Dendritic cell treated with granulocyte-macrophage colony-stimulating factor and Interleukin-4, amounts not matched to agents 40 ng/mL and 50 ng/mL, for 4 days (primary cell): Measurements from ENCODE around the gene IRGQ.
"Not testable (repeated sequence)": the region's sequence is repeated elsewhere in the genome, so short reads cannot be mapped to it uniquely, and the experiment has no call there.

ENCODE experiments used
- H3K27ac Mint-ChIP-seq: one replicate; pipeline ENCODE4 v1.8.0; 2022; ENCODE audit warnings: mild to moderate bottlenecking, mixed read lengths
- H3K27me3 Mint-ChIP-seq: one replicate; pipeline ENCODE4 v1.8.0; 2022; ENCODE audit warnings: mild to moderate bottlenecking, mixed read lengths
- H3K36me3 Mint-ChIP-seq: one replicate; pipeline ENCODE4 v1.8.0; 2022; ENCODE audit warnings: low read depth, mixed read lengths
- H3K4me1 Mint-ChIP-seq: one replicate; pipeline ENCODE4 v1.8.0; 2022; ENCODE audit warnings: low read depth, mixed read lengths
- H3K4me3 Mint-ChIP-seq: one replicate; pipeline ENCODE4 v1.8.0; 2022; ENCODE audit warnings: mild to moderate bottlenecking, moderate library complexity, mixed read lengths
- H3K9me3 Mint-ChIP-seq: one replicate; pipeline ENCODE4 v1.8.0; 2022; ENCODE audit warnings: mixed read lengths
- intact Hi-C: fragments of 100-400 bp; cut with micrococcal nuclease; formaldehyde crosslinking; loops from one replicate; pipeline ENCODE4 v1.15.0; 2022

Gene IRGQ

GRCh38 chr19:43561139-43561970 is 34.6 kb downstream of the IRGQ start:
- Mint-ChIP-seq H3K9me3 (no peaks in the 10 kb centered on the region), H3K27me3 (no peaks in the 10 kb centered on the region), H3K36me3 (peaks cover 58% of the 10 kb centered on the region), H3K4me3 (no peak overlapping the region), H3K4me1 (peaks cover 28% of the 10 kb centered on the region), H3K27ac (no peak overlapping the region)
- intact Hi-C loops, result loop anchor here (5.0 kb wide), 1 partner anchor 36 kb away; the partner anchor contains the start of genes IRGQ and ZNF576

- H3K9me3 Mint-ChIP-seq, result no peaks in the 10 kb centered on the region
- H3K27me3 Mint-ChIP-seq, result no peaks in the 10 kb centered on the region
- no peak overlapping the region for H3K4me3 Mint-ChIP-seq
- no peak overlapping the region for H3K27ac Mint-ChIP-seq
- peaks cover 28% of the 10 kb centered on the region for H3K4me1 Mint-ChIP-seq
- intact Hi-C loops, result loop anchor here (5.0 kb wide), 1 partner anchor 37 kb away; the partner anchor contains the start of genes IRGQ and ZNF576
- H3K36me3 Mint-ChIP-seq, result peaks cover 65% of the 10 kb centered on the region
Measured at GRCh38 chr19:43560687-43561086, 35.2 kb downstream of the IRGQ start.

DNA sequence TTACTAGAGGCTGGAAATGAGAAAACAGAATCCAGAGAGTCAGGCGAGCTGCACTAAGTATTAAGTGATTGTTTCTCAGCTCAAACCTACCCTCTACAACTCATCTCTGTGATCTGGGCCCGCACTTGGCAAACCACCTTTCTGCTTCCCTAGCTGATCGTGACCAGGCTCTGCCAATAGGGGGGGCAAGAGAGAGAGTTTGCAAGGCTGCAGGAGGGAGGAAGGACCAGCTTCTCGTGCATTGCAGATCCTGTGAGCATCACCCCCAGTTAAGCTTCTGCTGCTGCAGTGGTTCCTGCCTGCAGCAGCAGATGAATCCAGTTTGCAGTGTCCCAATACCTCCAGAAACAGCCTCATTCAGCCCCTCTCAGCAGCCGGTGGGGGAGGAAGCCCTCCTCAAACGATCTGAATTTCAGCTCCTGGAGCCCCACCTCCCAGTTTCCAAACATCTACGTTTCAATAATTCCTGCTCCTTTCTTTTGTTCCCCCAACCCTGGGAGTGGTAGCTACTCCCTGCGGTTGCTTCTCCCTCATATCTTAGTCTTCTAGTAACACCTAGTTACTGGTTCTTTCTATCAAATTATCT is 40.7 kb downstream of the IRGQ start:
- intact Hi-C loops, result loop anchor here (10.0 kb wide), 1 partner anchor 90 kb away; no protein-coding TSS in a partner anchor
- Mint-ChIP-seq H3K27ac (no peak overlapping the region), H3K36me3 (peaks cover 91% of the 10 kb centered on the region), H3K4me1 (peaks cover 5% of the 10 kb centered on the region), H3K27me3 (no peaks in the 10 kb centered on the region), H3K4me3 (no peak overlapping the region), H3K9me3 (no peaks in the 10 kb centered on the region)

GRCh38 chr19:43554317-43554895 is 41.5 kb downstream of the IRGQ start:
- intact Hi-C loops, result loop anchor here (10.0 kb wide), 1 partner anchor 90 kb away; no protein-coding TSS in a partner anchor
- no peak overlapping the region for H3K27ac Mint-ChIP-seq
- H3K4me1 Mint-ChIP-seq, result peaks cover 5% of the 10 kb centered on the region
- H3K36me3 Mint-ChIP-seq, result peaks cover 90% of the 10 kb centered on the region
- H3K9me3 Mint-ChIP-seq, result no peaks in the 10 kb centered on the region
- H3K27me3 Mint-ChIP-seq, result no peaks in the 10 kb centered on the region
- no peak overlapping the region for H3K4me3 Mint-ChIP-seq

DNA sequence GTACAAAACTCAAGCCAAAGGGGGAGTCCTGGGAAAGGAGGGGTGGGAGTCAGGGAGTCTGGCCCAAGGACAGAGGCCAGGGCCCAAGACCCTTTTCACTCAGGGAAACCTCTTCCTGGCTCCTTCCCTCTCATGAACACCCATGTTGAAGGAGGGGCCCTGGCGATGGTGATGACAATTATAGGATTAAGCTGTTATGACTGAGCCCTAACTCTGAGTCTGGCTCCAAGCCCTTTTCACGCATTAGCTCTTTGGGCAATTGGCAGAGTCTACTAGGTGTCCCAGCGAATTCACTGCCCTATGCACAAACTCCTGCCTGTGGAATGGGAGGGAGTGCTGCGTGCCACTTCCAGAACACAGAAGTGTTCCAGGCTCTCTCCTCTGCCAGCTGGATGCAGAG is 42.3 kb downstream of the IRGQ start:
- Mint-ChIP-seq H3K36me3 (peaks cover 90% of the 10 kb centered on the region), H3K4me1 (peaks cover 5% of the 10 kb centered on the region), H3K9me3 (no peaks in the 10 kb centered on the region), H3K4me3 (no peak overlapping the region), H3K27ac (no peak overlapping the region), H3K27me3 (no peaks in the 10 kb centered on the region)
- intact Hi-C loops, result loop anchor here (10.0 kb wide), 1 partner anchor 91 kb away; no protein-coding TSS in a partner anchor

DNA sequence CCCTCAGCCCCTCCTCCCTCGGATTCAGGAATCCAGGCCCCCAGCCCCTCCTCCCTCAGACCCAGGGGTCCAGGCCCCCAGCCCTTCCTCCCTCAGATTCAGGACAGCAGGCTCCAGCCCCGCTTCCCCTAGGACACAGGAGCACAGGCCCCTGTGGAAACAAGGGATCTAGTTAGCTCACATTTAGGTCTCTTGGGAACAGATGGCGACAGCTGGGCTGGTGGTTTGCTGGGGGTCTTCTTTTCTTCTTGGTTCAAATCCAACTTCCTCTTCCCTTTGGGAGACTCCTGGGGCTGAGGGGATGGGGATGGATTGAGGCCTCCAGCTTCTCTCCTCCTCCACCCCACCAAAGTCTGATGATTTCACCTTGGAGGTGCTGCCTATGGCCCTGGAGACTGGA is 43.3 kb downstream of the IRGQ start:
- no peak overlapping the region for H3K4me3 Mint-ChIP-seq
- intact Hi-C loops, result loop anchor here (10.0 kb wide), 1 partner anchor 92 kb away; no protein-coding TSS in a partner anchor
- no peak overlapping the region for H3K27ac Mint-ChIP-seq
- no peaks in the 10 kb centered on the region for H3K27me3 Mint-ChIP-seq
- peaks cover 5% of the 10 kb centered on the region for H3K4me1 Mint-ChIP-seq
- H3K36me3 Mint-ChIP-seq, result peaks cover 87% of the 10 kb centered on the region
- no peaks in the 10 kb centered on the region for H3K9me3 Mint-ChIP-seq

DNA sequence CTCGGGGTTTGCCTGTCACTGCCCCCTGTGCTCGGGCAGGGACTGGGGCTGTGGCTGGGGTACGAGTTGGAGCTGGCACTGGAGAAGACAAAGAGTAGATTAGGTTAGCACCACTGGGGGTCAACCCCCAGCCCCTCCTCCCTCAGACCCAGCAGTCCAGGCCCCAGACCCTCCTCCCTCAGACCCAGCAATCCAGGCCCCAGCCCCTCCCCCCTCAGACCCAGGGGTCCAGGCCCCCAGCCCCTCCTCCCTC is 43.8 kb downstream of the IRGQ start:
- no peak overlapping the region for H3K4me3 Mint-ChIP-seq
- intact Hi-C loops, result loop anchor here (10.0 kb wide), 1 partner anchor 93 kb away; no protein-coding TSS in a partner anchor
- H3K36me3 Mint-ChIP-seq, result peaks cover 87% of the 10 kb centered on the region
- peaks cover 5% of the 10 kb centered on the region for H3K4me1 Mint-ChIP-seq
- H3K27ac Mint-ChIP-seq, result no peak overlapping the region
- no peaks in the 10 kb centered on the region for H3K27me3 Mint-ChIP-seq
- no peaks in the 10 kb centered on the region for H3K9me3 Mint-ChIP-seq

DNA sequence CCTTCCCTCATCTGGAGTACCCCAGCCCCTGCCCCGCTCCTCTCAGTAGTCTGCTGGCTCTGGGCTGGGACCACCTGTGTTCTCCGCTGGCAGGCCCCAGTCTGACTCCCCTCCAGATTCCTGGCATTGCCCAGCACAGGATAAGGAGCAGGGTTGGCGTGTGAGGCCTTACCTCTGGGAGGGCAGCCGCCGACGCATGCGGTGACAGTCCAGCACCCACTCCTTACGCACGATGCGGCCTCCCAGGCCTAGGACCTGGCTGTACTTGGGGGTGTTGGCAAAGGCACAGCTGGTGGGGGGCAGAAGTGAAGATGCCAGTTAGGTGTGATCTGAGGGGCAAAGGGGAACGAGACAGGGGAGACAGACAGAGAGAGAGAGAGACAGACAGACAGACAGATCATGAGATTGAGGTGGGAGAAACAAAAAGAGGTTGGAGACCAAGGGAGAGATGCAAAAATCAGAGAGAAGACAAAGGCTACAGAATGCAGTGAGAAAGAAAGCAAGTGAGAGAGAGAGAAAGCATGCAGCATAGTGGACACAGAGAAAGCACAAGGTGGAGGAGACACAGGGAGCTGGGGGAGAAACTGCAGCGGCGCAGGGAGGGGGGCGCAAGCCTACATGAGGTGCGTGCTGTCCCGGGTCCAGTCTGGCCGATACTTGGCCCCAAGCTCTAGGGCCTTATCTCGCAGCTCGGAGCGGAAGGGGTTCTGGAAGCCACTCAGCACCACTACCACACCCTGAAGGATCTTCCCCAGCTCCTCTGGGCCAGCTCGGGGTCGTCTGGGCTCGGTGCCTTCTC is 44.3 kb downstream of the IRGQ start:
- H3K4me3 Mint-ChIP-seq, result no peak overlapping the region
- H3K27ac Mint-ChIP-seq, result no peak overlapping the region
- H3K4me1 Mint-ChIP-seq, result peaks cover 5% of the 10 kb centered on the region
- no peaks in the 10 kb centered on the region for H3K9me3 Mint-ChIP-seq
- H3K27me3 Mint-ChIP-seq, result no peaks in the 10 kb centered on the region
- intact Hi-C loops, result loop anchor here (10.0 kb wide), 1 partner anchor 93 kb away; no protein-coding TSS in a partner anchor
- H3K36me3 Mint-ChIP-seq, result peaks cover 88% of the 10 kb centered on the region

GRCh38 chr19:43548706-43549105 is 47.2 kb downstream of the IRGQ start:
- H3K27ac Mint-ChIP-seq, result no peak overlapping the region
- H3K4me3 Mint-ChIP-seq, result no peak overlapping the region
- H3K9me3 Mint-ChIP-seq, result no peaks in the 10 kb centered on the region
- H3K4me1 Mint-ChIP-seq, result no peaks in the 10 kb centered on the region
- H3K36me3 Mint-ChIP-seq, result peaks cover 88% of the 10 kb centered on the region
- intact Hi-C loops, result no loop called here
- no peaks in the 10 kb centered on the region for H3K27me3 Mint-ChIP-seq

- H3K27me3 Mint-ChIP-seq, H3K27ac Mint-ChIP-seq, intact Hi-C loops, H3K4me1 Mint-ChIP-seq, H3K9me3 Mint-ChIP-seq, H3K4me3 Mint-ChIP-seq: not testable (repeated sequence)
- H3K36me3 Mint-ChIP-seq, result peaks cover 88% of the 10 kb centered on the region
Measured at GRCh38 chr19:43547926-43548325, 48.0 kb downstream of the IRGQ start.

- Mint-ChIP-seq H3K4me3 (no peak overlapping the region), H3K27me3 (no peaks in the 10 kb centered on the region), H3K9me3 (no peaks in the 10 kb centered on the region), H3K36me3 (peaks cover 85% of the 10 kb centered on the region), H3K4me1 (no peaks in the 10 kb centered on the region), H3K27ac (no peak overlapping the region)
- intact Hi-C loops, result no loop called here
Measured at GRCh38 chr19:43546581-43546980, 49.4 kb downstream of the IRGQ start.

DNA sequence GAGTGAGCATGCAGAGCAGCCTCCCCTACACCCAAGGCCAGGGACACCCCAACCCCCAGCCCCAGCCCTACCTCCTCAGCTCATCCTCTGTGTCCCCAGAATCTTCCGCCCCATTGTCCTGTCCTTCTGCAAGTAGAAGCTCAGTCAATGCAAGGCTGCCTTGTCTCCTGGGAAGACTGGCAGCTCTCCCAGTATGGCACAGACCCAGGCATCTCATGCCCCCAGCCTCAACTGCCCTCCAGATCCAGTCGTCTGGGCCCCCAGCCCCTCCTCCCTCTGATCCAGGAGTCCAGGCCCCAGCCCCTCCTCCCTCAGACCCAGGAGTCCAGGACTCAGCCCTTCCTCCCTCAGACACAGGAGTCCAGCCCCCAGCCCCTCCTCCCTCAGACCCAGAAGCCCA is 50.0 kb downstream of the IRGQ start:
- Mint-ChIP-seq H3K4me1 (no peaks in the 10 kb centered on the region), H3K27ac (no peak overlapping the region), H3K9me3 (no peaks in the 10 kb centered on the region), H3K36me3 (peaks cover 85% of the 10 kb centered on the region), H3K4me3 (no peak overlapping the region), H3K27me3 (no peaks in the 10 kb centered on the region)
- intact Hi-C loops, result no loop called here

- Mint-ChIP-seq H3K36me3 (peaks cover 85% of the 10 kb centered on the region), H3K27me3 (no peaks in the 10 kb centered on the region), H3K4me1 (no peaks in the 10 kb centered on the region), H3K9me3 (no peaks in the 10 kb centered on the region), H3K4me3 (no peak overlapping the region), H3K27ac (no peak overlapping the region)
- intact Hi-C loops, result no loop called here
Measured at GRCh38 chr19:43545276-43545675, 50.7 kb downstream of the IRGQ start.

GRCh38 chr19:43544077-43544476 is 51.9 kb downstream of the IRGQ start:
- intact Hi-C loops, result no loop called here
- Mint-ChIP-seq H3K4me1 (no peaks in the 10 kb centered on the region), H3K27me3 (no peaks in the 10 kb centered on the region), H3K36me3 (peaks cover 90% of the 10 kb centered on the region), H3K27ac (no peak overlapping the region), H3K4me3 (no peak overlapping the region), H3K9me3 (no peaks in the 10 kb centered on the region)
